Superior temporal gyrus (tissue), 1 donor: ENCODE results near the gene SRSF1.
A peak's percentile ranks its signal among the peaks of the same experiment; 100 is the strongest.

Source experiments
- DNase-seq: peaks from one replicate; pipeline ENCODE4 v3.0.0-alpha.2; 2016; ENCODE audit errors: extremely low spot score

Gene SRSF1

GRCh38 chr17:58019039-58019438 is 12.0 kb upstream of the SRSF1 start:
- no peak for DNase-seq

DNA sequence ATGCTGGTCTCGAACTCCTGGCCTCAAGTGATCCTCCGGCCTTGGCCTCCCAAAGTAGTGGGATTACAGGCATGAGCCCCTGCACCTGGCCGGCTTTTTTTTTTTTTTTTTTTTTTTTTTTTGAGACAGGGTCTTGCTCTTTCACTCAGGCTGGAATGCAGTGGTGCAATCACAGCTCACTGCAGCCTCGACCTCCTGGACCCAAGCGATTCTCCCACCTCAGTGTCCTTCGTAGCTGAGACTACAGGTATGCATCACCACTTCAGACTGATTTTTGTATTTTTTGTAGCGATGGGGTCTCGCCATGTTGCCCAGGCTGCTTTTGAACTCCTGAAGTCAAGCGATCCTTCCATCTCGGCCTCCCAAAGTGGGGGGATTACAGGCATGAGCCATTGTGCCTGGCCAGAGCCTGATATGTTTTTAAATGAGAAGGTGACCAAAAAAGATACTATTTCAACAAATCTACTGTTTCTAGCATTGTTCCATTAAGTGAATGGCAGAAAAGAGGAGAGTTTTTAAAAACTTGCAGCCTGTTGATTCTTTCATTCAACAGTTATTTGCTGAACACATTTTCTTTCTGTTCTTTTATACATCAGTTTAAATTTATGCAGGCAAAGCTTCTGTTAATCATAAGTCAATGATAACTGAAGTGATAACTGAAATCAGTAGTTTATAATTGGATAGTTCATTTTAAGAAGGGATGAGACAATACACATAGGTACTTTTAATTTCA is 3.2 kb upstream of the SRSF1 start:
- DNase-seq, result no peak

DNA sequence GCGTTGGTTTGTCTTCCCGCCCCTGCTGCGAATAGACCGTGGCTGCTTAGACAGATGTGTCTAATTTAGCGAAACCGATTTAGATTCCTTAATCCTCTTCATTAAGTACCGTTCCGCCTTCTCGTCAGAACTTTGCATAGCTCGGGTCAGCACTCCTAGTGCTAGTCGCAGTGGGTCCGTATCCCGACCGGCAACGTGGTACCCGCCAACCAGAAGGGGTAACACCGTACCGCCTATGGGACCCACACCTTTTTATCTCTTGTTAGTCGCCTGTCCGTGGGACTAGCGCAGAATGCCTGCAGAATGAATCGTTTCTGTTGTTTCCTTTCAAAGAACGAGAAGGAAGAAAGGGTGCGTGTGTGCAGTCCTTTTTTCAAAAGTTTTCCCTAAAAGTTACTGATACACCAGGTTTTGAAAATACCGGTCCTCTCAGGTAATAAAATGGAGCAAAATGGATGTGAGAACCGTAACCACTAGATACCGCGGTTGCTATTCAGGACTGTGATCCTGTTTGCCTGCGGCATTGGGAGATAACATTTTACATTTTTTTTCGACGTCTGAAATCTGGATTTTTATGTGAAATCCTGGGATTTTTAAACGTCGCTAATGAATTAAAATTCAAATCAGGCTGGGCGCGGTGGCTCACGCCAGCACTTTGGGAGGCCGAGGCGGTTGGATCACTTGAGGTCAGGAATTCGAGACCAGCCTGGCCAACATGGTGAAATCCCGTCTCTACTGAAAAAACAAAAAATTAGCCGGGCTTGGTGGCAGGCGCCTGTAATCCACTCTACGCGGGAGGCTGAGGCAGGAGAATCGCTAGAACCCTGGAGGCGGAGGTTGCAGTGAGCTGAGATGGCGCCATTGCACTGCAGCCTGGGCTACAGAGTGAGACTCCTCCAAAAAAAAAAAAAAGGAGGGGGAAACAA is 998 bp upstream of the SRSF1 start:
- no peak for DNase-seq

- DNase-seq, result peak; percentile 69
These were observed 504 bp downstream of the SRSF1 start for GRCh38 chr17:58006560-58006923.

GRCh38 chr17:58005728-58006559 is 1.1 kb downstream of the SRSF1 start:
- peak; percentile 10 for DNase-seq

DNA sequence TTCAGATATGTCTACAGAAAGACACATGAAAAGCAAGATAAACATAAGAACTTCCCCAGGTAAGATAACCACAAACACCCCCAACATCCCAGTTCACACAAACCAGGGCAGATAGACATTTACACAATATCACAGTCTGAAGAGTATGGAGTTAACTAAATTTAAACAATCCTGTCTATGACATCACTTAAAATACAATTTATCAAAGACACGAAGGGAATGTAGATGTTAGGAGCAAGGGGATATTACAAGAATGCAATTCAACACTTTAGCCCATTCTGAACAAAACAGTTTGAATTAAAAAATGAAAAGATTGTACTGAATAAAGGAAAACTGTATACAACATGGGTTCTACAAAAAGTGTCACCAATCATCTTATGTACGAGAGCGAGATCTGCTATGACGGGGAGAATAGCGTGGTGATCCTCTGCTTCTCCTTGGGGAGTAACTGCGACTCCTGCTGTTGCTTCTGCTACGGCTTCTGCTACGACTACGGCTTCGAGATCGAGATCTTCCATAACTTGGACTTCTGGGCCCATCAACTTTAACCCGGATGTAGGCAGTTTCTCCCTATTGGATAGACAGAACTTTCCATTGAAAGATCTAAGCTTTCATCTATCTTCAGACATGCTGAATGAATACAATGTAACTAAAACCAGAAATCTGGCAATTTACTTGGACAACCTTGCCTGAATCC is 1.9 kb downstream of the SRSF1 start:
- no peak for DNase-seq

- DNase-seq, result peak; percentile 6
These were observed 3.0 kb downstream of the SRSF1 start for GRCh38 chr17:58004060-58004459.

DNA sequence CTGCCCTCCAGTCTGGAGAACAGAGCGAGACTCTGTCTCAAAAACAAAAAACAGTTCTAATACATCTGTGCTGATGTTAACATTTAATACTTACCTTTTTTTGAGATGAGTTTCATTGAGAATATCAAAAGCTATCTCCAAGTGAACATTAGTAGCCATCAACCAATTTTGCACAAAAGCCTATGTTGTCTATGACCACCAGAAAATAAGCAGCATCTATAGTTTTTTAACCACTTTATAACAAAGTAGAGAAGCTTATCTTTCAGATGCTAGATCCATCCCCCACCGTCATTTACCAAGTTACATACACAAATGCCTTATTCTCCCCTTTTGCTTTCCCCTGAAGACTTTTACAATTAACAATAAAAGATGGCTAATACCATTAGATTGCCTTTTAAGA is 4.1 kb downstream of the SRSF1 start:
- no peak for DNase-seq

GRCh38 chr17:58002154-58002948 is 4.7 kb downstream of the SRSF1 start:
- no peak for DNase-seq

DNA sequence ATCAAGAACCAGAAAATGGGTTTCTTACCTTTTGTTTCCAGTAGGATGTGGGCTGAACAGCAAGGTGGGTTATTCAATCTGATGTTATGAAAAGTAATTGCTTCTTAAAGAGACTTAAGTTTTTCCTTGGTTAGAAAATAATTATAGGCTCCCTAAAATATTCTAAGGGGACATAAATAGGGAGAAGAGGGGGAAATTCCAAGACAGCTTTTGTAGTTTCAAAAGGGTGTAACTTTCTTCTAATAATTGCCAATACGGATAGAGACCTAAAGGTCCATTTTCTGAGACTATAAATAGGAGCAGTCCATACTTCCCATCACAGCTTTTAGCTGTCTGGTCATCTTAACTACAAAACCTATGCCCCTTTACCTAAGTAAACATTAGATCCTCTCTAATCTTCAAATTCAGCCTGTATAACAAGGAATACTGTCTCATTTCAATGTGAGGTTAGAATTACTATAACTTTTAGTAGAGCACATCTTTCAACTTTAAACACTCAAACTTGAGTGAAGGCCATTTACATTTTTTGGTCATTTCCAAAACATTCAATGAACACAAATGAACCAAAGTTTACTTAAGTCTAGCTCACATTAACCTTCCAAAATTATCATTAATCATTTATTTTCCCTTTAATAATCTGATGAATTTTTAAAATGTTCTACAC is 5.5 kb downstream of the SRSF1 start:
- DNase-seq, result no peak

DNA sequence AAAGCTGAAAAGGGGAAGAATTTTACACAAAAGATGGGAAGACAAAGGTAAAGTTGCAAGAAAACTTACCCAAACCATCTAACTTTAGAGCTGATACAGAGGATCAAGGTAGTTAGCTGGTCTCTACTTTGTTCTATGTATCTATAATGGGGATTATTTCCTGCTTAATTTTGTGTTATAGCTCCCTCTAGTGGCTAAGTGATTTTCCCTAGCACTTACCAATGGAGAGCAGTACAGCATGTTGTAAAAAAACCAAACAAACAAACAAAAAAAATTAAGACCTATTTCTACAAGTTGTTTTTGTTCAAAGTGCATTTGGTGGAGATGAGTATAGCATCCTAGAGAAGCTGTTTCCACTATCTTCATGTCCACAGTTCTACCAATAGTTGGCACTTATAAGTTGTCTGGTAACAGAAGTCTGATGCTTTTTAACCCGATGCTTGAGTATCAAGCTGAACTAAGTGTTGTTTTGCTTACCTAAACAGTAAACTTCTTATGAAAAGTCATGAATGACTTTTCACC is 7.5 kb downstream of the SRSF1 start:
- DNase-seq, result peak; percentile 96

- DNase-seq, result peak; percentile 9
These were observed 8.0 kb downstream of the SRSF1 start for GRCh38 chr17:57999010-57999495.

GRCh38 chr17:57997085-57997809 is 9.8 kb downstream of the SRSF1 start:
- peak; percentile 10 for DNase-seq

DNA sequence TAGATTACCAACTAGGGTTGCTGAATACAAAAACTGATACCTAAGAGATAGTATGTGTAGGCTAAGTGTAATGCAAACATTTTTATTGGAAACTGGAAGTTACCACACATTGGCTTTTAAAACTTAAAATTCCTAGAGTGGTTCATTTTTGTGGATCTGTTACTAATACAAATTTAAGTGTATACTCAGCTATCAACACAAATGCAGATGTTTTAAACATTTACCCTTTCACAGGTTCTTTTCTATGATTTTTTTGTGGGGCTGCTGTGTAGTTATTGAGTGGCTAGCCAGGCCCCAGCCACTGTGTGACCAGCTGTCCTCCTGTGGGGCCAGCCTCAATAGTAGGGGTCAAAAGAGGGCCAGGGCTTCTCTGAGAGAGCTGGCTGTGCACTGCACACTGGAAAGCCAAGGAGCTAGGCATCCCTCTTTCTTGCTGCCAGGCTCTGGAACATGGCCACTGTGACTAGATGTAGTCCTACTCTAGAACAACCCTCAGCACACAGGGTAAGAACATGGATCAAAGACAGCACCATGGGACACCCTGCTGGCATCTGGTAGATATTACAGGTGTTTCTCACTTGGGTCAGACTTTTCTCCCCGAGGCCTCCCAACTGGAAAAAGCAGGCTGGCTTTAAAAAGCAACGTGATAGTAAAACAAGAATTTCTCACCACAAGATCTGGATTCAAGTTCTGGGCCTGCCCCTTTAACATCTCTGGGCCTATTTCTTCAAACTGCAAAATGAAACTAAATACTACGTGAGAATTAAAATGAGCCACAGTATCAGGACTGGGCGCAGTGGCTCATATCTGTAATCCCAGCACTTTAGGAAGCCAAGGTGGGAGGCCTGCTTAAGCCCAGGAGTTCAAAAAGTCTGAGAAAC is 11.7 kb downstream of the SRSF1 start:
- DNase-seq, result peak; percentile 89

GRCh38 chr17:57994436-57994835 is 12.6 kb downstream of the SRSF1 start:
- peak; percentile 31 for DNase-seq

DNA sequence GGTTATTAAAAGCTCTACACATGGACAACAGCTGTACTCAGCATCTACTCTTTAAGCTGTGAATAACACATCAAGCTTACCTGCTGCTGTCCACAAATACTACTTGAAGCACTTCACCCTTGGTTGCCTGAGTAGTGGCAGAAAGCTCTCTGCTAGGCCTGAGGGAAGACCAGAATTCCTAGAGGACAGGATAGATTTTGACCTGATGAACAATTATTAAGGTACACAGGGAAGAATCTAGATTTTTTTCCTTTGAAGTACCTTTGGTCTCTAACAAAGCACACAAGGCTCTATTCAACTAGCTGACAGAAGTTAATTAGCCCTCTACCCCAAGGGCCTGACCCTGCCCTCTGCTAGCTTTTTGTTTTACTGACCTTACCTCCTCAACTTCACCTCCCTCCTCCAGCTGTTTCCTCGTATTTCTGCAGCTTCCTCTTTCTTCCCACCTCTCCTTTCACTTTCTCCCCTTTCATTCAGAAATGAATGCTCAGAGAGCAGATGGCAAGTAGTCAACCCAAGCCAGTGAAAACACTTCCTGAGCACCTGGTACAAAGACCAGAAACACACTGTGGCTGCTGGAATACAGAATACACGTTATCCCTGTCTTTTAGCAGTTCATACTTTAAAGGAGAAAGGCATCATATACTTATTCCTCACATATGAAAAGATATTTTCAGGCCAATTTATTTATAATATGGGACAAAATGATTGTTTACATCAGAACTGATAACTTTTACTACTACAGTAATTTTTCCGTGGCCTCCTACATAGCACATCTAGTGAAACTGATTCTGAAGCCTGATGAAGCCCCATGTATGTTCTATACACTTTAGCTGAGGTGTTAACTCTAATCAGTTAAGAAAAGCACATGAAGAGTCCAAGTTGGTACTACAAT is 13.3 kb downstream of the SRSF1 start:
- DNase-seq, result no peak

DNA sequence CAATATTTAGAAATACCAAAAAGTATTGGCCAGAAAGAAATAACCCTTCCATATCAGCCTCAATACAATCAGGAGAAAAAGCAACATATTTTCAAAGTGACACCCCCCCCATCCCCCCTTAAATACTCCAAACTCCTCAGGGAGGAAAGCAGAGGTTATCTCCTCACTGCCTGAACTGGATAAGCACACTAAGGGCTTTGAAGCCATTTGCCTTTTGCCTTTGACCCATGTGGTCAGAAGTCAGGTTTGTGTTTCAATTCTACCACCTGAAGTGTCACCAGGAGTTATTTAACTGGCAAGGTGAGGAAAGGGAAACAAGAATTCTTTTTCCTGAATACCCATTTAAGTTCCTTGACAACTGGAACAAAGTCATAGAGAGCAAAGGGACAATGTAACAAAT is 15.5 kb downstream of the SRSF1 start:
- DNase-seq, result no peak
